Measurements from ENCODE around the gene AQP12B.

Gene AQP12B

GRCh38 chr2:240672701-240673190 is 9.9 kb downstream of the AQP12B start:
- TF ChIP-seq, protein P1, sequence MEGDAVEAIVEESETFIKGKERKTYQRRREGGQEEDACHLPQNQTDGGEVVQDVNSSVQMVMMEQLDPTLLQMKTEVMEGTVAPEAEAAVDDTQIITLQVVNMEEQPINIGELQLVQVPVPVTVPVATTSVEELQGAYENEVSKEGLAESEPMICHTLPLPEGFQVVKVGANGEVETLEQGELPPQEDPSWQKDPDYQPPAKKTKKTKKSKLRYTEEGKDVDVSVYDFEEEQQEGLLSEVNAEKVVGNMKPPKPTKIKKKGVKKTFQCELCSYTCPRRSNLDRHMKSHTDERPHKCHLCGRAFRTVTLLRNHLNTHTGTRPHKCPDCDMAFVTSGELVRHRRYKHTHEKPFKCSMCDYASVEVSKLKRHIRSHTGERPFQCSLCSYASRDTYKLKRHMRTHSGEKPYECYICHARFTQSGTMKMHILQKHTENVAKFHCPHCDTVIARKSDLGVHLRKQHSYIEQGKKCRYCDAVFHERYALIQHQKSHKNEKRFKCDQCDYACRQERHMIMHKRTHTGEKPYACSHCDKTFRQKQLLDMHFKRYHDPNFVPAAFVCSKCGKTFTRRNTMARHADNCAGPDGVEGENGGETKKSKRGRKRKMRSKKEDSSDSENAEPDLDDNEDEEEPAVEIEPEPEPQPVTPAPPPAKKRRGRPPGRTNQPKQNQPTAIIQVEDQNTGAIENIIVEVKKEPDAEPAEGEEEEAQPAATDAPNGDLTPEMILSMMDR (IDR thresholded peaks at IDR 0.05; ENCODE audit: low read depth, low read length) = no peak
- TF ChIP-seq POLR2A (IDR thresholded peaks at IDR 0.05; ENCODE audit: extremely low read depth, insufficient read length) (no peak), MYC (IDR thresholded peaks at IDR 0.05; ENCODE audit: low read depth, low read length) (no peak)
- TF ChIP-seq, protein P2, sequence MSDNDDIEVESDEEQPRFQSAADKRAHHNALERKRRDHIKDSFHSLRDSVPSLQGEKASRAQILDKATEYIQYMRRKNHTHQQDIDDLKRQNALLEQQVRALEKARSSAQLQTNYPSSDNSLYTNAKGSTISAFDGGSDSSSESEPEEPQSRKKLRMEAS (IDR thresholded peaks at IDR 0.05; ENCODE audit: low read depth, low read length) = no peak
- H3K4me3 ChIP-seq (ENCODE audit: low read depth, low read length) = no peak overlapping the region
- no peak for DNase-seq (ENCODE audit: low read depth)

GRCh38 chr2:240672076-240672700 is 10.5 kb downstream of the AQP12B start:
- TF ChIP-seq, protein P1 (IDR thresholded peaks at IDR 0.05; ENCODE audit: low read depth, low read length) = no peak
- TF ChIP-seq, protein P2 (IDR thresholded peaks at IDR 0.05; ENCODE audit: low read depth, low read length) = no peak
- TF ChIP-seq MYC (IDR thresholded peaks at IDR 0.05; ENCODE audit: low read depth, low read length) = no peak
- no peak for TF ChIP-seq POLR2A (IDR thresholded peaks at IDR 0.05; ENCODE audit: extremely low read depth, insufficient read length)
- no peak overlapping the region for H3K4me3 ChIP-seq (ENCODE audit: low read depth, low read length)
- no peak for DNase-seq (ENCODE audit: low read depth)

- TF ChIP-seq MYC (IDR thresholded peaks at IDR 0.05; ENCODE audit: low read depth, low read length) = no peak
- TF ChIP-seq, protein P1 (IDR thresholded peaks at IDR 0.05; ENCODE audit: low read depth, low read length) = no peak
- TF ChIP-seq, protein P2 (IDR thresholded peaks at IDR 0.05; ENCODE audit: low read depth, low read length) = no peak
- no peak overlapping the region for H3K4me3 ChIP-seq (ENCODE audit: low read depth, low read length)
- DNase-seq (ENCODE audit: low read depth) = no peak
These were observed 11.7 kb downstream of the AQP12B start for GRCh38 chr2:240670950-240671349.

DNA sequence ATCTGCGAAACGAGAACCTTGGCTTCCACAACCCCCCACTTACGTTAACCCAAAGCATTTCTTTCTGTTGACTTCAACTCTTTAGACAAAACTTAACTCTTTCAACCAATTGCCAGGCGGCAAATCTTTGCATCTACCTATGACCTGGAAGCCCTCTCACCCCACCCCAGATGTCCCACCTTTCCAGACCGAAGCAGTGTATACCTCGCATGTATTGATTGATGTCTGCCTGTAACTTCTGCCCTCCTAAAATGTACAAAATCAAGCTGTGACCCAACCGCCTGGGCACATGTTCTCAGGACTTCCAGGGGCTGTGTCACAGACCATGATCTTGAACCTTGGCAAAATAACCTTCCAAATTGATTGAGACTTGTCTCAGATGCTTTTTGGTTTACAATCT is 12.3 kb downstream of the AQP12B start:
- DNase-seq (ENCODE audit: low read depth) = no peak
- TF ChIP-seq MYC (IDR thresholded peaks at IDR 0.05; ENCODE audit: low read depth, low read length) (no peak), POLR2A (IDR thresholded peaks at IDR 0.05; ENCODE audit: extremely low read depth, insufficient read length) (no peak)
- TF ChIP-seq, protein P2 (IDR thresholded peaks at IDR 0.05; ENCODE audit: low read depth, low read length) = no peak
- TF ChIP-seq, protein P1 (IDR thresholded peaks at IDR 0.05; ENCODE audit: low read depth, low read length) = no peak
- H3K4me3 ChIP-seq (ENCODE audit: low read depth, low read length) = no peak overlapping the region

- no peak for DNase-seq (ENCODE audit: low read depth)
- no peak for TF ChIP-seq POLR2A (IDR thresholded peaks at IDR 0.05; ENCODE audit: extremely low read depth, insufficient read length)
- TF ChIP-seq MYC (IDR thresholded peaks at IDR 0.05; ENCODE audit: low read depth, low read length) = no peak
- H3K4me3 ChIP-seq (ENCODE audit: low read depth, low read length) = no peak overlapping the region
These were observed 18.1 kb downstream of the AQP12B start for GRCh38 chr2:240664622-240665021.

DNA sequence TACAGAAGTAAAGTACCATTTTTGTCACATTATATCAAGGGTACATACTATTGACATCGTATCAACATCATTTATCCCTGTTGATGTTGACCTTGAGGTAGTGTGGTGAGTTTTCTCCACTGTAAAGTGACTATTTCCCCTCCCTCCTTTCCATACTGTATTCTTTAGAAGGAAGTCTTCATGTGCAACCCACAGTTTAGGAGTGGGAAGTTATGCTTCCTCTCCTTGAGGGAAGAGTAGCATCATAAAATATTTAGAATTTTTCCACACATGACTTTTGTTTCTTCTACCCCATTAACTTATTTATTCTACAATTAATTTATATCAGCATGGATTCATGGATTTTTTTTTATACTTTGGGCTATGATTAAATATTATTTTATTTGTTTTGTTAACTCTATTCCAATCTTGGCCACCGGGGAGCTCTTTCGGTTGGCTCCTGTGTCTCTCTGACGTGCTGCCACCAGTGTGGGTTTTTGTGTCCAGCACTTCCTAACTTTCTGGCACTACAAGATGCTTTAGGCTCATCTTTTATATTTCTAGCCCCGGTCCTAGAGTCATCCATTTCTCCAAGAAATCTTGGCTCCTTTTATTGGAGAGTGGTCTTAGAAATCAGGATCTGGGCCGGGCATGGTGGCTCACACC is 19.0 kb downstream of the AQP12B start:
- DNase-seq (ENCODE audit: low read depth) = no peak
- no peak overlapping the region for H3K4me3 ChIP-seq (ENCODE audit: low read depth, low read length)
- TF ChIP-seq, protein P1 (IDR thresholded peaks at IDR 0.05; ENCODE audit: low read depth, low read length) = no peak
- TF ChIP-seq MYC (IDR thresholded peaks at IDR 0.05; ENCODE audit: low read depth, low read length) (no peak), POLR2A (IDR thresholded peaks at IDR 0.05; ENCODE audit: extremely low read depth, insufficient read length) (no peak)

Data from NB4 (cell line).